Stomach (tissue), 9 donors: ENCODE data around the gene ARHGAP33. TPM values are rescaled to one million over a fixed set of nuclear protein-coding genes. Genes with fewer than 3 reads are reported as not detected.

Source experiments
- DNase-seq, 2 donors: peaks; one replicate each; pipeline versions ENCODE4 v3.0.0 to v3.0.0-alpha.2; 2013 to 2019
- H3K27ac ChIP-seq, 5 donors: fragments of 200-600 bp in 4 of 5; sonication (generic) in 4 of 5; one replicate each; pipeline ENCODE4 v1.5.1; 2013 to 2019; ENCODE audit warnings: mild to moderate bottlenecking in 1 of 5, moderate library complexity in 1 of 5
- H3K27me3 ChIP-seq, 3 donors: fragments of 200-600 bp; sonication (generic); one replicate each; pipeline ENCODE4 v1.5.1; 2017 to 2019; ENCODE audit warnings: mixed run types in 1 of 3
- H3K36me3 ChIP-seq, 4 donors: fragments of 200-600 bp; sonication (generic); 1 replicate in 3 of 4; 2 replicates in 1 of 4; pipeline ENCODE4 v1.5.1; 2016 to 2019
- H3K4me1 ChIP-seq, 4 donors: fragments of 200-600 bp; sonication (generic); one replicate each; pipeline ENCODE4 v1.5.1; 2016 to 2019
- H3K4me3 ChIP-seq, 4 donors: fragments of 200-600 bp; sonication (generic) in 3 of 4; one replicate each; pipeline ENCODE4 v1.5.1; 2016 to 2019; ENCODE audit warnings: mild to moderate bottlenecking in 1 of 4
- H3K9me3 ChIP-seq, 4 donors: fragments of 200-600 bp; sonication (generic); one replicate each; pipeline ENCODE4 v1.5.1; 2016 to 2019
- CTCF ChIP-seq, 7 experiments: fragments of 450-650 bp in 4 of 7; fragments of 200-600 bp in 3 of 7; sonication (generic) in 3 of 7; IDR thresholded peaks; one replicate each; pipeline ENCODE4 v1.5.1; 2016 to 2019; ENCODE audit warnings: antibody characterized with exemption in 7 of 7, control low read depth in 2 of 7, mild to moderate bottlenecking in 1 of 7
- EP300 ChIP-seq: sonication (generic); formaldehyde crosslinking; IDR thresholded peaks from one replicate; pipeline ENCODE4 v1.6.1; 2017; ENCODE audit warnings: antibody characterized with exemption
- POLR2A ChIP-seq, 4 donors: fragments of 450-650 bp; IDR thresholded peaks; one replicate each; pipeline ENCODE4 v1.6.1; 2016; ENCODE audit warnings: antibody characterized with exemption in 4 of 4, control low read depth in 2 of 4, mild to moderate bottlenecking in 1 of 4, moderate library complexity in 1 of 4
- POLR2AphosphoS5 ChIP-seq, 3 donors: sonication (generic); formaldehyde crosslinking; IDR thresholded peaks; one replicate each; pipeline ENCODE4 v1.6.1; 2016; ENCODE audit warnings: antibody characterized with exemption in 3 of 3
- WGBS, 5 donors: extraction: QIAGEN DNeasy Blood & Tissue Kit in 3 of 5; methylation state at CpG; one replicate each; pipeline versions ENCODE4 v1.1.5 to v1.1.7; 2013 to 2018; 5-methylcytosine and 5-hydroxymethylcytosine counted together
- intact Hi-C: fragments of 100-400 bp; cut with DNase I; formaldehyde crosslinking; loops from one replicate; pipeline ENCODE4 v1.15.1; 2023; ENCODE audit warnings: low total_unique reads
- polyA plus RNA-seq, 3 donors: library from polyadenylated mRNA; stranded (reverse); fragments of 200-250 nt; gene quantifications; one replicate each; pipeline ENCODE4 v1.2.3, GENCODE V29; 2013
- total RNA-seq, 5 donors: library from RNA; depleted of rRNA; stranded (reverse); fragments of >200 nt; gene quantifications; one replicate each; pipeline versions ENCODE4 v1.1.0 to v1.2.3, GENCODE V29; 2014 to 2016
- donor health status: healthy with polysubstance abuse.
- donor health status: Bipolar disorder and iron deficiency.
- donor health status: healthy.

The ARHGAP33 gene
- total and polyA plus RNA-seq, 8 donors: 1.4 to 73.6 (median 12.2) TPM

DNA sequence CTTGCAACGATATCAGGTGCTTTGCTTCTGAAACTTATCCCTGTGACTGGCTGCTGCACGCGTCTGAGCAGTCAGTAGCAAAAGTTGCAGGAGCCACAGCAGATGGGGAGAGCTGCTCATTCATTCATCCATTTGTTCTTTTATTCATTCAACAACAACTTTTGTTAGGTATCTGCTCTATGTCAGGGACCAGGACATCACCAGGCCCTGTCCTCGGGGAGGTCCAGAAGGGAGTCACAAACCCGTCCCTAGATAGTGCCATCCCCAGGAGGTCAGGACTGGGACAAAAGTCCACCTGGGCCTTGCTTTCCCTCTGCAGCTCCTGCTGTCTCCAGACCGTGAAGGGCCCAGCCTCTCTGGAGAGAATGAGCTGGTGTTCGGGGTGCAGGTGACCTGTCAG lies 2.6 kb downstream of the ARHGAP33 start:
- TF ChIP-seq CTCF (IDR thresholded peaks at IDR 0.05): no peak
- TF ChIP-seq EP300: no peak
- no peak for TF ChIP-seq POLR2AphosphoS5 (IDR thresholded peaks at IDR 0.05)
- no peak for TF ChIP-seq POLR2A (IDR thresholded peaks at IDR 0.05)
- no peak overlapping the region for H3K27ac ChIP-seq
- intact Hi-C loops: no loop called here
- 79 to 95% (median 83%) methylated on average over 6 to 7 of the region's 7 CpGs for WGBS, 5 donors
- peaks cover 7 to 25% (median 21%) of the 10 kb centered on the region in 4 donors for H3K4me1 ChIP-seq
- DNase-seq: no peak
- H3K27me3 ChIP-seq: no peaks in the 10 kb centered on the region
- peaks cover 5 to 49% (median 46%) of the 10 kb centered on the region in 4 donors for H3K36me3 ChIP-seq
- no peak overlapping the region for H3K4me3 ChIP-seq
- H3K9me3 ChIP-seq: no peaks in the 10 kb centered on the region

GRCh38 chr19:35779033-35779432 lies 3.7 kb downstream of the ARHGAP33 start:
- no peak overlapping the region for H3K4me3 ChIP-seq
- peaks cover 7 to 25% (median 21%) of the 10 kb centered on the region in 4 donors for H3K4me1 ChIP-seq
- 90 to 94% (median 93%) methylated on average over 8 of the region's 8 CpGs for WGBS, 5 donors
- intact Hi-C loops: no loop called here
- TF ChIP-seq POLR2A (IDR thresholded peaks at IDR 0.05) (no peak), POLR2AphosphoS5 (IDR thresholded peaks at IDR 0.05) (no peak), CTCF (IDR thresholded peaks at IDR 0.05) (no peak), EP300 (no peak)
- H3K27ac ChIP-seq: no peak overlapping the region
- H3K9me3 ChIP-seq: no peaks in the 10 kb centered on the region
- peaks cover 5 to 57% (median 48%) of the 10 kb centered on the region in 4 donors for H3K36me3 ChIP-seq
- H3K27me3 ChIP-seq: no peaks in the 10 kb centered on the region
- no peak for DNase-seq

GRCh38 chr19:35780058-35780457 lies 4.7 kb downstream of the ARHGAP33 start:
- intact Hi-C loops: no loop called here
- H3K9me3 ChIP-seq: no peaks in the 10 kb centered on the region
- no peak for TF ChIP-seq POLR2A (IDR thresholded peaks at IDR 0.05)
- no peak for TF ChIP-seq POLR2AphosphoS5 (IDR thresholded peaks at IDR 0.05)
- no peak for TF ChIP-seq CTCF (IDR thresholded peaks at IDR 0.05)
- no peak for TF ChIP-seq EP300
- no peak overlapping the region for H3K4me3 ChIP-seq
- WGBS, 5 donors: 88 to 95% (median 93%) methylated on average over 13 to 16 of the region's 16 CpGs
- H3K27ac ChIP-seq: no peak overlapping the region
- H3K4me1 ChIP-seq: peaks cover 7 to 17% (median 15%) of the 10 kb centered on the region in 4 donors
- DNase-seq: no peak
- no peaks in the 10 kb centered on the region for H3K27me3 ChIP-seq
- peaks cover 5 to 67% (median 55%) of the 10 kb centered on the region in 4 donors for H3K36me3 ChIP-seq

GRCh38 chr19:35780717-35781116 lies 5.4 kb downstream of the ARHGAP33 start:
- Histone ChIP-seq H3K36me3 (peaks cover 5 to 72% (median 62%) of the 10 kb centered on the region in 4 donors), H3K27me3 (no peaks in the 10 kb centered on the region), H3K27ac (no peak overlapping the region), H3K4me1 (peaks cover 7 to 16% (median 11%) of the 10 kb centered on the region in 4 donors), H3K9me3 (no peaks in the 10 kb centered on the region), H3K4me3 (no peak overlapping the region)
- WGBS, 5 donors: 90 to 98% (median 94%) methylated on average over 18 to 20 of the region's 20 CpGs
- no peak for TF ChIP-seq EP300
- no peak for TF ChIP-seq POLR2AphosphoS5 (IDR thresholded peaks at IDR 0.05)
- no peak for TF ChIP-seq POLR2A (IDR thresholded peaks at IDR 0.05)
- no peak for TF ChIP-seq CTCF (IDR thresholded peaks at IDR 0.05)
- intact Hi-C loops: no loop called here
- no peak for DNase-seq
